GM21619 (cell line): Measurements from ENCODE around the gene YKT6.
A peak's percentile ranks its signal among the peaks of the same experiment; 100 is the strongest.

Source experiments
- ATAC-seq: cut with Tn5 transposase; IDR thresholded peaks from one replicate; pipeline ENCODE4 v1.9.1; 2021; ENCODE audit not compliant: unreplicated experiment

YKT6 gene

DNA sequence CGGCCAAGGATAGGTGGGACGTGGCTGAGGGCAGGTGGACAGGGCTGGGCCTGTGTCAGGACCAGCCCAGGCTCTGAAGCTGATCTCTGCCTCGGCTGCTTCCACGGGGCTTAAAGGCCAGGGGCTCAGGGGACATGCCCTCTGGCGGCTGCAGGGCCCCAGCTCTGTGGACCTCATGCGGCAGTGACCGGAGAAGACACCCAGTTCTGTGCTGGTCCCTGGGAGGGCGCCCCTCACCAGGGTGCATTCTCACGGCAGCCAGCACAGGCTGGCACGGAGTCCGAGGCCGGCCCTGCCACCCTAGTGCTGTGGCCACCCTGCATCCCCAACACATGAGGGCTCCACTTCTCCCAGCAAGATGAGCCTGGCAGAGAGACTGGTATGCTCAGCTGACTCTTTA, 30.3 kb downstream of the YKT6 start:
- no peak for ATAC-seq

DNA sequence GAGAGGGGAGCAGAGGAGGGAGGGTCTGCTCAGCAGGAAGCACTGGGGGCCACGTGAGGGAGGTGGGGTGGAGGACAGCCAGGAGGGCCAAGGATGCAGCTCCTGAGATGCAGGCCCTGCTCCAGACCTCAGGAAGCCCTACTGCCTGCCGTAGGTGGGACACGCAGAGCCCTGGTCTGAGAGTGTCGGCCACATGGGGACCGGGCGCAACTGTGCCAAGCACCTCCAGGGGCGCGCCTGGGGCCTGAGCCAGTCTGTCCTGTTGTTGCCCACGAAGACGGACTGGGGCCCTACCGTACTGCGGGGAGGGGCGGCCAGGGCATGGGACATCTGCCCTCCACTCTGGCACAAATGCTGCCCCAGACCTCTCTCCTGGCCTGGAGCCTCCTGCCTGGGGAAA, 31.6 kb downstream of the YKT6 start:
- ATAC-seq = no peak

DNA sequence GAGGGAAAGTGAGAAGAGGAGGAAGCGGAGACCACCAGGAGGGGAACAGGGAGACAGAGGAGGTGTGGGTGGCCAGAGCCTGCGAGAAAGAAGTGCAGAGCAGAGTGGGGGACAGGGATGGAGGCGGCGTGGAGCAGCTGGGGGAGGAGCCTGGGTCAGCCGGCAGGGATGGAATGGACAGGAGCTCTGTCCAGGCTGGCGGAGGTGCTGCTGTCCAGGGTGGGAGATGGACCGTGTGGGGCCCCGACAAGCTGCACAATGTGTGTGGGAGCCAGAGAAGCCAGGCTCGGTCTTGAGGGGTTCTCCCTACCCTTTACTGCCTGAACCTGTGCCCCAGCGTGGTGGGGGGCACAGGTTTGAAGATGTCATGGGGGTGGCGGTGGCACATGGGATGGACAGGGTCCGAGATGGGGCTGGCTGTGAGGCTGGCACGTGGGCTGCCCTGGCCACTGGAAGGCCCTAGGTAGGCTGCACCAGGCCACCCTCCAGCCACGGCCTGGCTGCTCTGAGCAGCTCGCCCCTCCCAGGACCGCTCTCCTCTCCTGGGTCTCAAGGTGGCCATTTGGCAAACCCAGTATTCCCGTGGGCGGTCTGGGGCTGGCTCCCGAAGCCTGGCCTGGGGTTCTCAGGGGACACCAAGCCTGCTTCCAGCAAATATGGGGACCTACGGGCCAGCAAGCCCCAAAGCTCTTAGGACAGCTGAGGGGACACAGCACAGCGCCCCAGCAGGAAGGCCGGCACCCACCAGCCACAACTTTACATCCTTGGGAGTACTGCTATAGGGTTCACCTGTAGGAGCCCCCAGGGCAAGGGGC, 32.3 kb downstream of the YKT6 start:
- ATAC-seq = no peak

DNA sequence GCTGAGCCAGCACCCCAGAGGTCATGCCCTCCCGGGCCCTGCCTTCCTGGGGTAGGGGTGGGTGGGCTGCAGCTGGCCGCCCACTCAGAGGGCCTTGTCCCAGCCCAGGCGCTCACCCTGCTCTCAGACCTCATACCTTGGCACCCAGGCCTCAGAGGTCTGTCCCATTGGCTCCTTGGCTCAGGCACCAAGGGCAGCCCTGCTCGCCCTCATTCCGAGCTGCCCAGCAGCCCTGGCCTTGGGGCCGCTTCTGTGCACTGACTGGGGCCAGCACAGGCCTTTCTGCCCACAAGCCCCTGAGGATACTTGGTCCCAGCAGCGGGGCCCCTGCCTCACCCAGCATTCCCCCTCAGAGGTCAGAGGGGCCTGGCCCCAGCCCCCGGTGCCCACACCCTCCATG, 34.3 kb downstream of the YKT6 start:
- ATAC-seq = no peak

DNA sequence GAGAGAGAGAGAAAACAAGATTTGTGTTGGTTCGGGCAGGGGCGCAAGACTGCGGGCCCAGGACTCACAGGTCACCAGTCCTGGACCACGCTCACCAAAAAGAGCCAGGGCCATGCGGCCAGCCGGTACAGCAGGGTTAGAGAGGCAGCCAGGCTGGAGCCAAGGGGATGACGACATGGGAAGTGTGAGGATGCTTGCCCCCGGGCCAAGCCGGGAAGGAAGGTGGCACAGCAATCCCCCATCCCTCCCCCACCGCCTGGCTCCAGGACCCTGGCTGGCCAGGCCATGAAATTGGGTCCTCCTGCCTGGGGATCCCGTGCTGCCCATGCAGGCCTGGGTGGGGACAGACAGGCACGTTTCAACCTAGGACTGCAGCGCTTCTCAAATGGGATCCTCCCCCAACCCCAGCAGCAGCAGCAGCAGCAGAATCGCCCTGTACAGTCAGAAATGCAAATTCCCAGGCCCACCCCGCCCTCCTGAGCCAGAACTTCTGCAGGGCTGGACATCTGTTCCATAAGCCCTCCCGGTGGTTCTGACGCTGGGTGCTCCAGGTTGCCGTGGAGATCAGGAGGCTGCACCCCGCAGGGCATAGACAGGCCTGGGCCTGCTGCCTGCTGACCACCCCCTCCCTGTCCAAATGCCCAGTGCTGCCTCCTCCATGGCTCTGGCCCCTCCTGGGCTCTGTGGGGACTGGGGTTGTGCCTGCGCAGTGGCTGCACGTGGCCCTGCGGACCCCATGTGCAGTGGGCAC, 35.0 kb downstream of the YKT6 start:
- no peak for ATAC-seq

DNA sequence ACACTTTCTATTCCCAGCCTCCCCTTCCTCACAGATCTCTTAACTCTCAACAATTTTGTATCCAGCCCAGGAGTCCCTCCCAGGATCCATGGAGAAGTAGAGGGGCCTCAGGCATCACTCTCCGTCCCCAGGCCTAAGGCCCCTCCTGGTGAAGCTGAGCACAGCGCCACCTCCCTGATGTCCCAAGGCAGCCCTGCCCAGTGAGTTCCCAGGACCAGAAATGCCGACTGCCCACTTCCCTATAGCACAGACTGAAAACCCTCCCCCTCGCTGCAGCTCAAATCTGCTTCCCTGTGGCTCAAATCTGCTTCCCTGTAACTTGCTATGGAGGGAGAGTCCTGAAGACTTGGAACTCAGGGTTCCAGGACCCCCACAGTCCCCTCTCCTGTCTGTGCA, 35.6 kb downstream of the YKT6 start:
- no peak for ATAC-seq

DNA sequence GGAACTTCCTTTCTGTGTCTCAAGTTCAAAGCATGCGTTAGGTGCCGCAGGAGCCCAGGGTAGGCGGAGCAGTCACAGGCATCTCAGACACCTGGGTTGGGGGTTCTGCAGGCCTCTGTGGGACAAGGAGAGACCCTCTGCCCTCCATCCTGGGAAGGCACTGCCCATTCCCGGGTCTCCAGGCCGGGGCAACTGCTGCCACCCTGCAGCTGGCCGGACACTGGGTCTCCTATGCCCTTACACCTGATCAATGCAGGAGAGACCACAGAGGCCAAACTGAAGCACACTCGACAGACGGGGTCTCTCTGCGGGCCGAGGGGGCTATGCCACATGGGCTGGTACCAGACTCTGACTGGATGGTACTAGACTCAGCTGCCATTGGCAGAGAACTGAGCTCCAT, 36.9 kb downstream of the YKT6 start:
- no peak for ATAC-seq

DNA sequence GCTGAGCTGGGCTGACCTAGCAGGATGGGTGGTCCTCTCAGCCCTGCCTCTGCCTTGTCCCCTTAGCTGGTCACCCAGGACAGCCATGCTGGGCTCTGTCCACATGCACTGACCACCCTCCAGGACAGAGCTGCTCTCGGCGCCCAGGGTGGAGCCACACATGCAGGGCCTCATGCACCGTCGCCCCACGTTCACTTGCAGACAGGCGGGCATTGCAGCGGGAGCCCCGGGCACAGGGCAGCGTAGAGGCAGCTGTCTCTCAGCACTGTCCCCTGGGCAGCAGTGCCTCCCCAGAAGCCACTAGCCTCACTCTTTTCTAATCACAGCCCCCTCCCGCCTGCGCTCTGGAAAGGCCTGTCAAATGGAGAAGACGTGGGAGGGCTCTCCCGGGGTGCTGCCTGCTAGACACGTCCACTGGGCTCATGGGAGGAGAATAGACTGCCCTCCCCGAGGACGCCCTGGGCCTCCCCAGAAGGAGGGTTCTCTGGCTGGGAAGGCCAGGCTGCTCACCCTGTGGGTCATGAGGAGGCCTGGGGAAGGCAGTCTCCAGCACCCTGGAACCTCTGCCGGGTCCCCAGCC, 37.4 kb downstream of the YKT6 start:
- no peak for ATAC-seq

DNA sequence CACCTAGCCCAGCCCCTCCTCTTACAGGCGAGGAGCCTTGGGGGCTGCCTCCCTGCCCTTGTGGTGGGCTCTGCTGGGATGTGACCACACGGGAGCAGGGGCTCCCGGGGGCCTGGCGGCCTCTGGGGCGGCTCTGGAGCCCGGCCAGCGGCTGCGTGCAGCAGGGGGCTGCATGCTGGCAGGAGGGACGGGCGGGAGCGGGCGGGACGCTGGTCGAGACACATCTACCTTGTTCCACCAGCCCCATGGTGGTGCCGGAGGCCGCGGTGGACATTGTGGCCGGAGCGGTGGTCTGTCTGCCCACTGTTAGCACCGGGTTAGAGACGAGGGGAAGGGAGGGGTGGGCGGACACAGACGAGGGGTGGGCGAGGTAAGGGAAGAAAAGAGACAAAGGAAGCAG, 38.6 kb downstream of the YKT6 start:
- no peak for ATAC-seq

DNA sequence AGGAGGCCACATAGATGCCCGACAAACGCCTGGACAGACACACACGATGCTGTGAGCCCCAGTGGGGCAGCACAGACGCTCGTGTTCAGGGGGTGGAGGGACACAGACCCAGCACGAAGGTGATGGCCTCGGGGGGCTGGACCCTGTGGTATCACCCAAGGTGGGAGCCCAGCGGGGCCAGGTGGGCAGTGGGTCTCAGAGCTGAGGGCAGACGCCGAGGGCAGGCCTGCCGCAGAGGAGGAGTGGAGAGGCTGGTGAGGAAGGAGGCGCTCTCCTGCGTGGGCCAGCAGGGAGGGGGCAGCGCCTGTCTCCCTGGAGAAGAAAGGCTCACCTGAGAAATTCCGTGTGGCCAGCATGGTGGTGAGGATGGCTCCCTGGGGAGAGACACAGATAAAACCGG, 39.6 kb downstream of the YKT6 start:
- ATAC-seq = no peak

DNA sequence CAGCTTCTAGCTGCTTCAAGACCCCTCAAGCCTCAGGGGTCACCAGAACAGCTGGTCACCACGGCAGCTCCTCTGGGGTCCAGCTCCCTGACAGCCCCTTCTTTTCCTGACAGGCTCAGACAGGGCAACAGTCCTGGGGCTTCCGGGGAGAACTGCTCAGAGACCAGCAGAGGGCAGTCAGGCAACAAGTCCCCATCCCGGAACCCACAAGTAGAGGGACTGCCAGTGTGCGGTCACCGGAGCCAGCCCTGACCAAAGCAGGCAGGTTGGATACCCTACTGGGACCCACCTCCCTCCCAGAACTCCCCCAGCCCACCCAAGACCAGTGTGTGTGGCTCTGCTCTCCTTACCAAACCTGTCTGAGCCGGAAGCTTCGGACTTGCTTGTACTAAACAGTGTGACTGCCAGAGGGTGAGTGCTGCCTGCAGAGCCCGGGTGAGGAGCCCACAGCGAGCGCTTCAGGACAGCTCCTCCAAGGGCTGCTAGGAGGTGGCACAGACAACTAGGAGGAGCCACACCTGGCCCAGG, 40.3 kb downstream of the YKT6 start:
- peak; percentile 62 for ATAC-seq

DNA sequence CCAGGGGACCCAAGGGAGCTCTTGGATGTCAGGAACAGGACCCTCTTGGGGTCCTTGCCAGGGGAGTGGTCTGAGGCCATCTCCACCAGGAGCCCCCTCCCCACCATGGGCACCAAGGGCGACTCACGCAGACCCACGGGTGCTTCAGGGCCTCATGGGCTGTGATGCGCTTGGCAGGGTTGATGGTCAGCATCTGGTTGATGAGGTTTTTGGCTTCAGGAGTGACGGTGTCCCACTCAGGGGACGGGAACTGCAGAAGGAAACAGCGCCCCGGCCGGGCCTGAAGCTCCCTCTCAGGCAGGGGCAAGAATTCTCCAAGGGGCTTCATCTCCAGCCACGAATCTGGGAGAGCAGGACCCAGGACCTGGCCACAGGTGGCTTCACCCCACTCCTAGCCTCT, 41.3 kb downstream of the YKT6 start:
- ATAC-seq = no peak

DNA sequence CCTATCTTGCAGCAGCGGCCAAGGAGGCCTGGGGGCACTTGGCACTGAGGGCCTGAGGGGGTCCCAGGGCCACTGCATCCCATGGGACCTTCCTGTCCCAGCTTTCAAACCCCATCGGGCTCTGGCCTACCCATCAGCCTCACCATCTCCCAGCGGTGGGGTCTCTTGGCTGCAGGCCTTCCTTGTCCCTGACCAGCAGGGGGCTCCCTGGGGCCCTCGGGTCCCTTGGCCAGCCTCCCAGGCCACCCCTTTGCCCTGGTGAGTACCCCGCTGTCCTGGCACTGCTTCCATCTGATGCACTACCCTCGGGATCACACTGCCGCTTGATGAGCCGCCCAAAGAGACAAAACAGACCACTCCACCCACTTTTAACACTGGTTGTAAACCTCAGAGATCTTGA, 43.5 kb downstream of the YKT6 start:
- no peak for ATAC-seq

DNA sequence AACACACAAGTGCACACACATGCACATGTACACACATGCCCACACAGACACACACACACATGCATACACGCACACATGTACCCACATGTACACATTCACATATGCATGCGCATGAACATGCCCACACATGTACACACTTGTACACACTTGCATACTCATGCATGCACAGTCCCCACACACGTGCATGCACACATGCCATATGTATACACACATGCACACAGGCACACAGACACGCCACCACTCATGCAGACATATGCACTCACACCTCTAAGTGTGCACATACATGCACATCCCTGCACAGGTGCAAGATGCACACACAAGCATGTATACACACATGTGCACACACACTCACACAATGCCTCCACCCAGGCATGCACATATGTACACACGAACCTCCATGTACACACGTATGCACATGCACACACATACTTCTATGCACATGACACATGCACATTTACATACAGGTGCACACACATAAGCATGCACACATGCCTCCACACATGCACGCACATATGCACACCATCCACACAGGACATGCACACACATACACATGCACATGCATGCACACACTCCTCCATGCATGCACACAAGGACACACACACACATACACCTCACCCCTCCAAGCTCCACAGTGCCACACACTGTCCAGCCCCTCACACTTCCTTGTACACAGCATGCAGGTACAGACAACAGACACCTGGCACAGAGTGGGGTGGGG, 45.8 kb downstream of the YKT6 start:
- no peak for ATAC-seq

DNA sequence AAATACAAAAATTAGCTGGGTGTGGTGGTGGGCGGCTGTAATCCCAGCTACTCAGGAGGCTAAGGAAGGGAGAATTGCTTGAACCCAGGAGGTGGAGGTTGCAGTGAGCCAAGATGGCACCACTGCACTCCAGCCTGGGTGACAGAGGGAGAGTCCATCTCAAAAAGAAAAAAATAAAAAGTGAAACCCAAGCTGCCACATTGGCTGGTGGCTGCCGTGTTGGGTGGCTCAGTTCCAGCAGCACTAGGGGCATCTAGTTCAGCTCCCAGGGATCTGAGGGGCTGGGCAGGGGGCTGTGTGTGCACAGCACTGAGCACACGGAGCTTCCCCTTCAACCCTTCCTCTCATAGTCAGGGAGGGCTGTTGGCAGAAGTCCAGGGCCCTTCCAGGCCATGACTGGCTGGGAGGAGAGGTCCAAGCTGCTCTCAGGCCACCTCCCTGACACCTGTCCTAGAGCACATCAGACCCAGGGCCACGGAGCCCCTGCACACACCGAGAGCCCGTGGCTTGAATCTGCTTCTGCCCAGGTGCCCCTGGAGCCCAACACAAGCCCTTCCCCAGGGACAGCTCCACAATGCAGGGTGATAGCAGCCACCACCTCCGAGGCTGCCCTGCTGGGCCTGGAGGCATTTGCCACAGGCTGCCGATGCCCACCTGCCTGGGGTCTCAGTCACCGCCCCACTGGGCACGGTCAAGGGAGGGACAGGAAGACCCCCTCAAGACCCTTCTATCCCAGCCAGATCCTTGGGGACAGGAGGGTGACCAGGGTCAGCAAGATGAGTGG, 47.3 kb downstream of the YKT6 start:
- no peak for ATAC-seq

DNA sequence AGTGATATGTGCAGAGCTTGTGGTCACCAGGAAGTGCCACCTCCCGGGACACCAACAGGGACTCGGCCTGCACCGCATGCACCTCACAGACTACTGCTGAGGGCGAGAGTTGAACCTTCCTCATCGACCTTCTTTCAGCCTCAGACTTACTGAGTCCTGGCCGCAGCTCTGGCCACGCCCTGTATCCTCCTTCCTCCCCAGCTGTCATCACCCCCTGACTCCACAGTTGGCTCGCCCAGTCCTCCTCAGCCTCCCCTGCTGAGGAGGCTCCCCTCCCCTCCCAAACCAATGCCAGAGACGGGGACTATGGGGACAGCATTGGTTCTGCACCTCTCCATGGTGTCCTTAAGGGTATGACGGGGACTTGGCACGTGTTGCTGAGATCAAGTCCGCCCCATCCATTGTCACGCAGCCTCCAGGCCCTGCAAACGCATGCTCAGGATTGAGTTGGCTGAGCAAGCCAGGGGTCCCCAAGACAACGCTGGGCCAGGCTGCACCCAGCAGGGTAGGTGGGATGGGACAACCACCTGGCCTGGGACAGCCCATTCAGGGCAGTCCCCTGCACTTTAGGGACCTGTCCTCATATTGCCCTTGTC, 49.0 kb downstream of the YKT6 start:
- no peak for ATAC-seq

DNA sequence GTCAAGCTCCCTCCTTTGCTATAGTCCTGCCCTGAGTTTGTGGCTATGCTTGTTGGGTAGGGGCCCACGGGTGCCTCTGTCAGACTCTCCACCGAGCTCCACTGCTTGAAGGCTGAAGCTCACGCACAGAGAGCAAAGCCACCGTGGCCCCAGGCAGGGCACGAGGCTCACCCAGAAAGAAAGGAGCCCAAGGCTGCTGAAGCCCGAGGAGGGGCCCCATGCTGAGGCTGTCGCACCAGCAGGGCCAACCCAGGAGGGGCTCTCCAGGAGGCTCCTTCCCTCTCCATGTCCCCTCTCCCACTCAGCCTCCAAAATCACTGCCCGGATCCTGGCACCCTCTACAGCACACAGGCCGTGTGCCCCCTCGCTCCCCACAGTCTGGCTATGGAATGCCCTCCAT, 50.5 kb downstream of the YKT6 start:
- no peak for ATAC-seq

DNA sequence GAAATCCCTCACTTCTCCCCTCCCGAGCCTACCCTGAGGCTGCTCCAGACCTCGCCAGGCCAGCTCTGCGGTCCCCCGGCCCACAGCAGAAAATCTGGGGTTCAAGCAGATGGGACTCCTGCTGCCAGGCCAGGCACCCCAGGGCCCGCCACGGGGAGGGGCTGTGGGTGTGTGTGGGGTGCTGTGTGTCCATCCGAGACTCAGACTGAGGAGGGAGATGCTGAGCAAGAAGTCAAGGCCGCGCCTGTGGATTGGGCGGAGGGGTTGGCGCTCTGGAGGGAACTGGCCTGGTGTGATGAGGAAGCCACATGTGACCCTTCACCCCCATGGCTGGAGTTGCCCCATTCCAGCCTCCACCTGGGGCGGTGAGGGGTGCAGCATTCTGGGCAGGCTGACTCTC, 51.1 kb downstream of the YKT6 start:
- no peak for ATAC-seq

DNA sequence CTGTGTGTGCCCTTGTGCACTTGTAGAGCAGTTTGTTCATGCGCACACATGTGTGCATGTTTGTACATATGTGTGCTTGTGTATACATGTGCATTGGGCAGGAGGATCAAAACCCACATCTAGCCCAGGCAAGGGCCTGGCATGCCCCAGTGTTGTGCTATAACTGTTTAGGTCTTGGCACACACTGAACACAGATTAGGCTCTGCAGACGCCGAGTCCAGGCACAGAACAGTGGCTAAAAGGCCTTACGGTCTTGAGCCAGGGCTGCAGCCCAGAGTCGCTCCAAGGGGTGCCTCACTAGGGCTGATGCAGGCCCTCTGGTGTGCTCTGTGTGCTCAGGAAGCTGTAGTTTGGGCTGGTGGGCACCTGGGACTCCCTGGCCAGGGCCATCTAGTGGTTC, 55.7 kb downstream of the YKT6 start:
- ATAC-seq = no peak

DNA sequence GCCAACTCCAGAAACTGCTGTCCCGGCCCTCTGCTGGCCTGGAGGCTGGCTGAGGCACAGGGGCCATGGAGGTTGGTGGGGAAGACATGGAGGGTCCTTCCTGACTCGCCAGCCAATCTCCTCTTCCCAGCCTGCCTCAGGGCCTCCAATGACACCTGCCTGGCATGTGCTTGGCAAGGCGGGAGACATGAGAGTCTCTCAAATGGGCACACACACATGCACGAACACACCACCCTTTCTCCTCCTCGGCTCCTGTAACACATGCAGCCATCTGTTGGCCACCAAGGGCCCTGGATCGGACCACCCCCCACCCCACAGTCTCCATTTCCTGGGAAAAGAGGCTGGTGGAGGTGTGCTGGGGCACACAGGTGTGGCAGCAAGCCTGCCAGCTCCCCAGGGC, 56.4 kb downstream of the YKT6 start:
- ATAC-seq = no peak
